ENCODE measurements around the gene DEPDC5.

DNA sequence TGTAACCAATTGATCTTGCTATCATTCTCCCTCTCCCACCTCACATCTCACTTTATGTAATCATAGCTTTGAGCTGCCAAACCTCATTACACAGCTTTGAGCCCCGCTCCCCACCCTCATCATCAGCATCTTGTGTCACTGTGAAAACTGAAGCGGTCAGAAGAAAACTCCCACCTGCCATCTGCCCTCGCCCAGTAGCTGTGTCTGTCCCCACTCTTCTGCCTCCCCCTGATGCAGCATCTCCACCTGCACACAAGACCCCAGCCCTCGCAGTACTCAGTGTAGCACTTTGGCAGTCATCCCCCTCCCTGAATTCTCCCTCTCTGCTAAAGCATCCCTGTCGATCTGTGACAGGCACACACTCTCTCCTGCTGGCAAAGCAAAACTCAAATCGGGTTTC is 130.2 kb downstream of the DEPDC5 start:
- TF ChIP-seq, protein P1, sequence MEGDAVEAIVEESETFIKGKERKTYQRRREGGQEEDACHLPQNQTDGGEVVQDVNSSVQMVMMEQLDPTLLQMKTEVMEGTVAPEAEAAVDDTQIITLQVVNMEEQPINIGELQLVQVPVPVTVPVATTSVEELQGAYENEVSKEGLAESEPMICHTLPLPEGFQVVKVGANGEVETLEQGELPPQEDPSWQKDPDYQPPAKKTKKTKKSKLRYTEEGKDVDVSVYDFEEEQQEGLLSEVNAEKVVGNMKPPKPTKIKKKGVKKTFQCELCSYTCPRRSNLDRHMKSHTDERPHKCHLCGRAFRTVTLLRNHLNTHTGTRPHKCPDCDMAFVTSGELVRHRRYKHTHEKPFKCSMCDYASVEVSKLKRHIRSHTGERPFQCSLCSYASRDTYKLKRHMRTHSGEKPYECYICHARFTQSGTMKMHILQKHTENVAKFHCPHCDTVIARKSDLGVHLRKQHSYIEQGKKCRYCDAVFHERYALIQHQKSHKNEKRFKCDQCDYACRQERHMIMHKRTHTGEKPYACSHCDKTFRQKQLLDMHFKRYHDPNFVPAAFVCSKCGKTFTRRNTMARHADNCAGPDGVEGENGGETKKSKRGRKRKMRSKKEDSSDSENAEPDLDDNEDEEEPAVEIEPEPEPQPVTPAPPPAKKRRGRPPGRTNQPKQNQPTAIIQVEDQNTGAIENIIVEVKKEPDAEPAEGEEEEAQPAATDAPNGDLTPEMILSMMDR (conservative IDR thresholded peaks at IDR 0.05) = no peak
- no peak for TF ChIP-seq ZFX (IDR thresholded peaks at IDR 0.05)

All from C4-2B (cell line).